ENCODE data around the gene GAS2L2.

GRCh38 chr17:35701491-35701890 lies 51.5 kb downstream of the GAS2L2 start:
- TF ChIP-seq SIRT6 (IDR thresholded peaks at IDR 0.05; ENCODE audit: low read length), result no peak
- TF ChIP-seq, protein P1, sequence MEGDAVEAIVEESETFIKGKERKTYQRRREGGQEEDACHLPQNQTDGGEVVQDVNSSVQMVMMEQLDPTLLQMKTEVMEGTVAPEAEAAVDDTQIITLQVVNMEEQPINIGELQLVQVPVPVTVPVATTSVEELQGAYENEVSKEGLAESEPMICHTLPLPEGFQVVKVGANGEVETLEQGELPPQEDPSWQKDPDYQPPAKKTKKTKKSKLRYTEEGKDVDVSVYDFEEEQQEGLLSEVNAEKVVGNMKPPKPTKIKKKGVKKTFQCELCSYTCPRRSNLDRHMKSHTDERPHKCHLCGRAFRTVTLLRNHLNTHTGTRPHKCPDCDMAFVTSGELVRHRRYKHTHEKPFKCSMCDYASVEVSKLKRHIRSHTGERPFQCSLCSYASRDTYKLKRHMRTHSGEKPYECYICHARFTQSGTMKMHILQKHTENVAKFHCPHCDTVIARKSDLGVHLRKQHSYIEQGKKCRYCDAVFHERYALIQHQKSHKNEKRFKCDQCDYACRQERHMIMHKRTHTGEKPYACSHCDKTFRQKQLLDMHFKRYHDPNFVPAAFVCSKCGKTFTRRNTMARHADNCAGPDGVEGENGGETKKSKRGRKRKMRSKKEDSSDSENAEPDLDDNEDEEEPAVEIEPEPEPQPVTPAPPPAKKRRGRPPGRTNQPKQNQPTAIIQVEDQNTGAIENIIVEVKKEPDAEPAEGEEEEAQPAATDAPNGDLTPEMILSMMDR (IDR thresholded peaks at IDR 0.05; ENCODE audit: control extremely low read depth in 1 of 3, insufficient read depth in 1 of 3, low read depth in 1 of 3, low read length in 3 of 3), result no peak
- TF ChIP-seq POLR2A (IDR thresholded peaks at IDR 0.05; ENCODE audit: control extremely low read depth in 1 of 2, low read depth in 2 of 2, low read length in 2 of 2), result no peak
- no peak for TF ChIP-seq EP300 (IDR thresholded peaks at IDR 0.05; ENCODE audit: borderline replicate concordance in 1 of 2, low read depth in 2 of 2, low read length in 2 of 2)
- no peak for TF ChIP-seq SP1 (IDR thresholded peaks at IDR 0.05; ENCODE audit: low read depth, low read length)
- TF ChIP-seq USF2 (IDR thresholded peaks at IDR 0.05; ENCODE audit: low read length), result no peak
- TF ChIP-seq POLR2AphosphoS5 (IDR thresholded peaks at IDR 0.05; ENCODE audit: low read depth, low read length), result no peak
- no peak for TF ChIP-seq RAD21 (IDR thresholded peaks at IDR 0.05 in 1 of 2, conservative IDR thresholded peaks at IDR 0.05 in 1 of 2; ENCODE audit: low read depth in 2 of 2, low read length in 2 of 2)
- no peak for TF ChIP-seq SP4 (IDR thresholded peaks at IDR 0.05; ENCODE audit: low read length)
- no peak for TF ChIP-seq CEBPB (IDR thresholded peaks at IDR 0.05; ENCODE audit: low read depth, low read length)
